IPS-20b (cell line): Measurements from ENCODE around the gene TIGAR.

Source experiments
- H3K27ac ChIP-seq: one replicate; pipeline ENCODE4 v1.5.1; 2013; ENCODE audit warnings: low read length
- H3K27me3 ChIP-seq: 2 replicates; pipeline ENCODE4 v1.6.1; 2013; ENCODE audit warnings: mild to moderate bottlenecking, low read length, inconsistent platforms; ENCODE audit not compliant: insufficient read depth
- H3K36me3 ChIP-seq: 2 replicates; pipeline ENCODE4 v1.6.1; 2013; ENCODE audit warnings: low read depth, mild to moderate bottlenecking, inconsistent platforms, low read length, moderate library complexity; ENCODE audit not compliant: insufficient read depth
- H3K4me1 ChIP-seq: 2 replicates; pipeline ENCODE4 v1.6.1; 2013; ENCODE audit warnings: mild to moderate bottlenecking, control low read depth, inconsistent platforms, low read length, moderate library complexity; ENCODE audit not compliant: insufficient read depth
- H3K4me3 ChIP-seq: 2 replicates; pipeline ENCODE4 v1.5.1; 2013; ENCODE audit warnings: mild to moderate bottlenecking, low read length, inconsistent platforms
- H3K9ac ChIP-seq: 2 replicates; pipeline ENCODE4 v1.6.1; 2013; ENCODE audit warnings: low read depth, mild to moderate bottlenecking, inconsistent platforms, low read length, moderate library complexity
- H3K9me3 ChIP-seq: 2 replicates; pipeline ENCODE4 v1.6.1; 2013; ENCODE audit warnings: mild to moderate bottlenecking, low read depth, low read length, inconsistent platforms; ENCODE audit not compliant: insufficient read depth

TIGAR gene

DNA sequence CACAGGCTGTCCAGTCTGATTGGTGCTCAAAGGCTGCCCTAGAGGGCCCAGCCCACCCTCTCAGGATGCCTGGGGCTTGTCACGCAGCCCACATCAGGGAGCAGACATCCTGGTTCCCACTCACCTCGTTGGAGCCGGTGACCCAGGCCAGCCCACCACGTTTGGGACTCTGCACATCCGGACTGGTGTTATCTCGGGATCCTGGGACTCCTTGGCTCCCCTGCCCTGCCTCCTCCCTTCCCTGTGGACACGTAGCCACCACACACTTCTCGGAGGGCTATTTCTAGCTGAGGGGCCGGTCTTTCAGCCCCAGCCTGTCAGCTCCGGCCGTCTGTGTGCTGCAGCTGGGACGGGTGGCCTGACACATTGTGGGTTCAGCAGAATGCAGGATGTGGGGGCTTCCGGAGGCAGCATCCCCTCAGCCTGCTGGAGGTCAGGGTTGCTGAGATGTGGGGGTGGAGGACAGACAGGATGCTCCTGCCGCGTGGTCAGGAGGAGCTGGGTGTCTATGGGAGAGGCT, 71.3 kb downstream of the TIGAR start:
- Histone ChIP-seq H3K9ac (no peak overlapping the region), H3K27me3 (no peaks in the 10 kb centered on the region), H3K36me3 (no peaks in the 10 kb centered on the region), H3K4me3 (no peak overlapping the region), H3K27ac (no peak overlapping the region), H3K9me3 (no peaks in the 10 kb centered on the region), H3K4me1 (no peaks in the 10 kb centered on the region)

- H3K4me1 ChIP-seq = no peaks in the 10 kb centered on the region
- no peak overlapping the region for H3K9ac ChIP-seq
- no peak overlapping the region for H3K4me3 ChIP-seq
- no peaks in the 10 kb centered on the region for H3K27me3 ChIP-seq
- no peaks in the 10 kb centered on the region for H3K9me3 ChIP-seq
- no peaks in the 10 kb centered on the region for H3K36me3 ChIP-seq
- H3K27ac ChIP-seq = no peak overlapping the region
These were observed 72.2 kb downstream of the TIGAR start for GRCh38 chr12:4393211-4393610.

DNA sequence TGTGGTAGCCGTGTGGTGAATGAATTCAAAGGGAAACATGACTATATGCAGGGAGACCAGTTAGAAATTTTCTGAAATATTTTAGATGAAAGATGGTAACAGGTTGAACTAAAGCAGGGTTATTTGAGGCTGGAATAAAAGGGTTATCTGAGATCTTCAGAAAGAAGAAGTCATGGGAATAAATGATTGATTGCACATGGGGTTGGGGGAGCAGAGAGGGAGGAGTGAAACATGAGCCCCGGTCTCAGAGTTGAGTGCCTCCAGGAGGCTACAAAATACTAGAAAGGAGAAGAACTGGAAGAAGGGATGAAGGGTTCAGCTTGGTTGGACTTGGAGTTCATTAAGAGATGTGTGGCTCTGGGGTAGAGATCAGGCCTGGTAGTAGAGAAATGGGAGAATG, 74.8 kb downstream of the TIGAR start:
- Histone ChIP-seq H3K27ac (no peak overlapping the region), H3K9ac (no peak overlapping the region), H3K4me3 (no peak overlapping the region), H3K36me3 (no peaks in the 10 kb centered on the region), H3K4me1 (no peaks in the 10 kb centered on the region), H3K27me3 (no peaks in the 10 kb centered on the region), H3K9me3 (no peaks in the 10 kb centered on the region)

DNA sequence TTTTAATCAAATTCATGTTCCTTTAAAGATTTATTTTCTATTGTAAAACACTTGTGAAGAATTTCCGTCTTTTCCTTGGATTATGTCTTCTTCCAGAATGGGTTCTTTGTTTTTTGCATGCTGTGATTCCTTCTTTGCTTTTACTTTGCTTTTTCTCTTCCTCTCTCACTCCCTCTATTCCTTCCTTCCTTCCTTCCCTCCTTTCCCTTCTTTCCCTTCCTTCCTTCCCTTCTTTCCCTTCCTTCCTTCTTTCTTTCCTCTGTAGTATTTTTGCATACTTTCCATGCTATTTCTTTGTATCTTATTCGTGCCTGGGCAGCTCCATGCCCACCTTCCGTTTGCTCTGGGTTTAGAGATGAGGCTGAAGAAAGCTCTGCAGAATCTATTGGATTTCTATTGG, 80.1 kb downstream of the TIGAR start:
- Histone ChIP-seq H3K36me3 (no peaks in the 10 kb centered on the region), H3K27me3 (no peaks in the 10 kb centered on the region), H3K27ac (no peak overlapping the region), H3K9me3 (no peaks in the 10 kb centered on the region), H3K4me1 (no peaks in the 10 kb centered on the region), H3K9ac (no peak overlapping the region), H3K4me3 (no peak overlapping the region)

GRCh38 chr12:4402996-4403395, 82.0 kb downstream of the TIGAR start:
- Histone ChIP-seq H3K4me3 (no peak overlapping the region), H3K27me3 (no peaks in the 10 kb centered on the region), H3K9me3 (no peaks in the 10 kb centered on the region), H3K36me3 (no peaks in the 10 kb centered on the region), H3K4me1 (no peaks in the 10 kb centered on the region), H3K9ac (no peak overlapping the region), H3K27ac (no peak overlapping the region)
